ENCODE data around the gene INHBB.

The INHBB gene

GRCh38 chr2:120357768-120358167, 11.8 kb downstream of the INHBB start:
- no peak for DNase-seq (ENCODE audit: low spot score)

GRCh38 chr2:120358734-120359465, 13.0 kb downstream of the INHBB start:
- DNase-seq (ENCODE audit: low spot score): no peak

GRCh38 chr2:120360307-120360855, 14.4 kb downstream of the INHBB start:
- DNase-seq (ENCODE audit: low spot score): no peak

GRCh38 chr2:120362926-120363325, 17.0 kb downstream of the INHBB start:
- no peak for DNase-seq (ENCODE audit: low spot score)

GRCh38 chr2:120365236-120365793, 19.4 kb downstream of the INHBB start:
- DNase-seq (ENCODE audit: low spot score): no peak

- no peak for DNase-seq (ENCODE audit: low spot score)
These were observed 20.8 kb downstream of the INHBB start for GRCh38 chr2:120366698-120367097.

- no peak for DNase-seq (ENCODE audit: low spot score)
These were observed 21.3 kb downstream of the INHBB start for GRCh38 chr2:120367221-120367620.

GRCh38 chr2:120367649-120368048, 21.7 kb downstream of the INHBB start:
- no peak for DNase-seq (ENCODE audit: low spot score)

GRCh38 chr2:120368086-120368485, 22.1 kb downstream of the INHBB start:
- DNase-seq (ENCODE audit: low spot score): no peak

- no peak for DNase-seq (ENCODE audit: low spot score)
These were observed 23.3 kb downstream of the INHBB start for GRCh38 chr2:120369250-120369649.

- DNase-seq (ENCODE audit: low spot score): no peak
These were observed 26.2 kb downstream of the INHBB start for GRCh38 chr2:120371969-120372625.

GRCh38 chr2:120372816-120373215, 26.9 kb downstream of the INHBB start:
- no peak for DNase-seq (ENCODE audit: low spot score)

GRCh38 chr2:120373424-120373823, 27.5 kb downstream of the INHBB start:
- DNase-seq (ENCODE audit: low spot score): no peak

GRCh38 chr2:120374821-120375220, 28.9 kb downstream of the INHBB start:
- no peak for DNase-seq (ENCODE audit: low spot score)

- DNase-seq (ENCODE audit: low spot score): no peak
These were observed 29.5 kb downstream of the INHBB start for GRCh38 chr2:120375251-120376020.

- DNase-seq (ENCODE audit: low spot score): no peak
These were observed 30.2 kb downstream of the INHBB start for GRCh38 chr2:120376101-120376500.

- DNase-seq (ENCODE audit: low spot score): no peak
These were observed 31.0 kb downstream of the INHBB start for GRCh38 chr2:120376679-120377640.

GRCh38 chr2:120378605-120379004, 32.7 kb downstream of the INHBB start:
- DNase-seq (ENCODE audit: low spot score): no peak

- DNase-seq (ENCODE audit: low spot score): no peak
These were observed 34.3 kb downstream of the INHBB start for GRCh38 chr2:120379916-120380893.

- DNase-seq (ENCODE audit: low spot score): no peak
These were observed 35.3 kb downstream of the INHBB start for GRCh38 chr2:120381192-120381591.
